T-helper 2 cell treated with Interferon-gamma antibody and Interleukin-4, amounts not matched to agents 5 μg/mL and 100 μg/mL, for 36 hours (primary cell): ENCODE measurements around the gene SDK1.
"Not testable (repeated sequence)": the region's sequence is repeated elsewhere in the genome, so short reads cannot be mapped to it uniquely, and the experiment has no call there.

Experiments
- DNase-seq: peaks from one replicate; pipeline ENCODE4 v3.0.0; 2021; ENCODE audit warnings: low spot score
- H3K27ac Mint-ChIP-seq: one replicate; pipeline ENCODE4 v1.8.0; 2021; ENCODE audit warnings: mild to moderate bottlenecking, mixed read lengths
- H3K27me3 Mint-ChIP-seq: one replicate; pipeline ENCODE4 v1.8.0; 2021; ENCODE audit warnings: low read depth, mixed read lengths
- H3K36me3 Mint-ChIP-seq: one replicate; pipeline ENCODE4 v1.8.0; 2021; ENCODE audit warnings: low read depth, mixed read lengths
- H3K4me1 Mint-ChIP-seq: one replicate; pipeline ENCODE4 v1.8.0; 2021; ENCODE audit warnings: low read depth, mixed read lengths
- H3K4me3 Mint-ChIP-seq: one replicate; pipeline ENCODE4 v1.8.0; 2022; ENCODE audit warnings: mild to moderate bottlenecking, moderate library complexity, mixed read lengths
- H3K9me3 Mint-ChIP-seq: one replicate; pipeline ENCODE4 v1.8.0; 2021; ENCODE audit warnings: mixed read lengths

The SDK1 gene

GRCh38 chr7:3721422-3721821 lies 420.4 kb downstream of the SDK1 start:
- Mint-ChIP-seq H3K27me3 (peaks cover 4% of the 10 kb centered on the region), H3K4me3 (no peak overlapping the region), H3K27ac (no peak overlapping the region), H3K9me3 (no peaks in the 10 kb centered on the region), H3K36me3 (no peaks in the 10 kb centered on the region), H3K4me1 (no peaks in the 10 kb centered on the region)
- no peak for DNase-seq

- DNase-seq, result no peak
- Mint-ChIP-seq H3K9me3 (no peaks in the 10 kb centered on the region), H3K27me3 (no peaks in the 10 kb centered on the region), H3K36me3 (no peaks in the 10 kb centered on the region), H3K4me3 (no peak overlapping the region), H3K4me1 (no peaks in the 10 kb centered on the region), H3K27ac (no peak overlapping the region)
These were observed 421.4 kb downstream of the SDK1 start for GRCh38 chr7:3722396-3722922.

GRCh38 chr7:3725155-3726059 lies 424.4 kb downstream of the SDK1 start:
- DNase-seq, result no peak
- no peak overlapping the region for H3K4me3 Mint-ChIP-seq
- H3K27ac Mint-ChIP-seq, result no peak overlapping the region
- H3K27me3 Mint-ChIP-seq, result no peaks in the 10 kb centered on the region
- no peaks in the 10 kb centered on the region for H3K4me1 Mint-ChIP-seq
- H3K9me3 Mint-ChIP-seq, result no peaks in the 10 kb centered on the region
- no peaks in the 10 kb centered on the region for H3K36me3 Mint-ChIP-seq

- H3K4me1 Mint-ChIP-seq, result no peaks in the 10 kb centered on the region
- H3K27me3 Mint-ChIP-seq, result no peaks in the 10 kb centered on the region
- no peak overlapping the region for H3K4me3 Mint-ChIP-seq
- peaks cover 3% of the 10 kb centered on the region for H3K9me3 Mint-ChIP-seq
- DNase-seq, result no peak
- no peak overlapping the region for H3K27ac Mint-ChIP-seq
- no peaks in the 10 kb centered on the region for H3K36me3 Mint-ChIP-seq
These were observed 429.2 kb downstream of the SDK1 start for GRCh38 chr7:3730276-3730675.

- DNase-seq, result no peak
- Mint-ChIP-seq H3K27ac (no peak overlapping the region), H3K36me3 (no peaks in the 10 kb centered on the region), H3K4me3 (no peak overlapping the region), H3K9me3 (peaks cover 3% of the 10 kb centered on the region), H3K4me1 (no peaks in the 10 kb centered on the region), H3K27me3 (no peaks in the 10 kb centered on the region)
These were observed 431.4 kb downstream of the SDK1 start for GRCh38 chr7:3732395-3733005.

- Mint-ChIP-seq H3K27me3 (no peaks in the 10 kb centered on the region), H3K9me3 (peaks cover 9% of the 10 kb centered on the region), H3K27ac (no peak overlapping the region), H3K4me1 (no peaks in the 10 kb centered on the region), H3K4me3 (no peak overlapping the region), H3K36me3 (no peaks in the 10 kb centered on the region)
- no peak for DNase-seq
These were observed 432.6 kb downstream of the SDK1 start for GRCh38 chr7:3733541-3734140.

- Mint-ChIP-seq H3K4me1 (no peaks in the 10 kb centered on the region), H3K27ac (no peak overlapping the region), H3K27me3 (no peaks in the 10 kb centered on the region), H3K4me3 (no peak overlapping the region), H3K36me3 (no peaks in the 10 kb centered on the region), H3K9me3 (peaks cover 16% of the 10 kb centered on the region)
- DNase-seq, result no peak
These were observed 437.9 kb downstream of the SDK1 start for GRCh38 chr7:3738964-3739363.

- H3K36me3 Mint-ChIP-seq, result no peaks in the 10 kb centered on the region
- H3K9me3 Mint-ChIP-seq, result peaks cover 16% of the 10 kb centered on the region
- no peaks in the 10 kb centered on the region for H3K27me3 Mint-ChIP-seq
- H3K4me3 Mint-ChIP-seq, result no peak overlapping the region
- no peak for DNase-seq
- H3K27ac Mint-ChIP-seq, result no peak overlapping the region
- H3K4me1 Mint-ChIP-seq, result no peaks in the 10 kb centered on the region
These were observed 438.9 kb downstream of the SDK1 start for GRCh38 chr7:3739983-3740382.

- Mint-ChIP-seq H3K4me3 (no peak overlapping the region), H3K27me3 (no peaks in the 10 kb centered on the region), H3K36me3 (no peaks in the 10 kb centered on the region), H3K9me3 (no peaks in the 10 kb centered on the region), H3K27ac (no peak overlapping the region), H3K4me1 (no peaks in the 10 kb centered on the region)
- no peak for DNase-seq
These were observed 446.4 kb downstream of the SDK1 start for GRCh38 chr7:3747467-3747866.

GRCh38 chr7:3748389-3748788 lies 447.3 kb downstream of the SDK1 start:
- Mint-ChIP-seq H3K27ac (no peak overlapping the region), H3K4me3 (no peak overlapping the region), H3K9me3 (no peaks in the 10 kb centered on the region), H3K36me3 (no peaks in the 10 kb centered on the region), H3K27me3 (no peaks in the 10 kb centered on the region), H3K4me1 (no peaks in the 10 kb centered on the region)
- DNase-seq, result no peak

- Mint-ChIP-seq H3K27ac (no peak overlapping the region), H3K27me3 (no peaks in the 10 kb centered on the region), H3K9me3 (peaks cover 6% of the 10 kb centered on the region)
These were observed 452.8 kb downstream of the SDK1 start for GRCh38 chr7:3753868-3754267.

GRCh38 chr7:3754493-3755341 lies 453.7 kb downstream of the SDK1 start:
- Mint-ChIP-seq H3K27ac (no peak overlapping the region), H3K36me3 (no peaks in the 10 kb centered on the region), H3K4me1 (no peaks in the 10 kb centered on the region), H3K27me3 (no peaks in the 10 kb centered on the region), H3K4me3 (no peak overlapping the region), H3K9me3 (peaks cover 6% of the 10 kb centered on the region)
- no peak for DNase-seq

More at GRCh38 chr7:3753868-3754267, 452.8 kb downstream of the SDK1 start:
- H3K4me3 Mint-ChIP-seq, result no peak overlapping the region
- no peak for DNase-seq
- no peaks in the 10 kb centered on the region for H3K4me1 Mint-ChIP-seq
- no peaks in the 10 kb centered on the region for H3K36me3 Mint-ChIP-seq

GRCh38 chr7:3755778-3756453 lies 454.9 kb downstream of the SDK1 start:
- not testable (repeated sequence) for DNase-seq, H3K27ac Mint-ChIP-seq, H3K27me3 Mint-ChIP-seq, H3K4me1 Mint-ChIP-seq, H3K36me3 Mint-ChIP-seq, H3K9me3 Mint-ChIP-seq, H3K4me3 Mint-ChIP-seq
